Skin of body (tissue), 2 donors: ENCODE measurements around the gene GSE1. TPM values are rescaled to one million over a fixed set of nuclear protein-coding genes. Genes with fewer than 3 reads are reported as not detected.
A peak's percentile ranks its signal among the peaks of the same experiment; 100 is the strongest.

Experiments used
- DNase-seq: peaks from one replicate; lab custom pipeline; 2025; lab: John Stamatoyannopoulos, UW
- total RNA-seq: library from RNA; depleted of rRNA; stranded (reverse); fragments of >200 nt; gene quantifications from one replicate; pipeline ENCODE4 v1.2.3, GENCODE V29; 2014

GSE1 gene
- total RNA-seq, 1 donor from 2014 or later = 57.6 TPM

DNA sequence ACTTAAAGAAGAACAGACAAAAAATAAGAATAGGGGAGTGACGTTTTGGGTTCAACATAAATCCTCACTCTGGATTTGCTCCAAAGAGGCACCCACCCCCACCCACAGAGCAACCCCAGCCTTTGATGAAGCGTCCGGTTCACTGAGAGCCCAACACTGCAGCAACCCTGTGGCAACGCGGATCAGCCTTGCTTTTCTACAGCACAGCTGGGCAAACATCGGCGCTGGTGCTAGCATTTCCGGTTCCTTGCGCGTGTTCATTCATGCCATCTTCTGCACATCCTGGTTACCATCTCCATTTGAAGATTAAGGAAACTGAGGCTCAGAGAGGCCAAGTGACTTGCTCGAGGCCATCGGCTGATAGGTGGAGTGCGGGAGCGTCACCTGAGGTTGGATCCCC is 84.3 kb downstream of the GSE1 start:
- DNase-seq = no peak

GRCh38 chr16:85698459-85698891 is 85.4 kb downstream of the GSE1 start:
- no peak for DNase-seq

- DNase-seq = no peak
Observed at GRCh38 chr16:85698935-85699558, 85.9 kb downstream of the GSE1 start.

DNA sequence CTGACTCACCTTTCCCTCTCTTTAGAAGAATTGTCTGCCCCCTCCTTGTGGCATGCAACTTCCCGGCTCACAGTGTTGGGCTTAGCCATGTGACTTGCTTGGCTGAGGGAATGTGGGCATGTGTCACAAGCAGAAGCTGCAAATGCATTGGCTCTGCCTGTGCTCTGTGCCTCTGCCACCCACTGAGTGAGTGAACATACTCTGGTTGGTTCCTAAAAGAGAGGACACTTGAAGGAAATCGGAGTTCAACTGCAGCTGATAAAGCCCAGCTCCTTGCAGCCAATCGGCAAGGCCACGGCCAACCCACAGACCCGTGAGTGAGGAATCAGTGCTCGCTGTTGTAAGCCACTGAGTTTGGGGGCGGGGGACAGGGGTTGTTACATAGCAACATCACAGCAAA is 86.5 kb downstream of the GSE1 start:
- DNase-seq = no peak

- DNase-seq = no peak
Observed at GRCh38 chr16:85704011-85704410, 90.9 kb downstream of the GSE1 start.

DNA sequence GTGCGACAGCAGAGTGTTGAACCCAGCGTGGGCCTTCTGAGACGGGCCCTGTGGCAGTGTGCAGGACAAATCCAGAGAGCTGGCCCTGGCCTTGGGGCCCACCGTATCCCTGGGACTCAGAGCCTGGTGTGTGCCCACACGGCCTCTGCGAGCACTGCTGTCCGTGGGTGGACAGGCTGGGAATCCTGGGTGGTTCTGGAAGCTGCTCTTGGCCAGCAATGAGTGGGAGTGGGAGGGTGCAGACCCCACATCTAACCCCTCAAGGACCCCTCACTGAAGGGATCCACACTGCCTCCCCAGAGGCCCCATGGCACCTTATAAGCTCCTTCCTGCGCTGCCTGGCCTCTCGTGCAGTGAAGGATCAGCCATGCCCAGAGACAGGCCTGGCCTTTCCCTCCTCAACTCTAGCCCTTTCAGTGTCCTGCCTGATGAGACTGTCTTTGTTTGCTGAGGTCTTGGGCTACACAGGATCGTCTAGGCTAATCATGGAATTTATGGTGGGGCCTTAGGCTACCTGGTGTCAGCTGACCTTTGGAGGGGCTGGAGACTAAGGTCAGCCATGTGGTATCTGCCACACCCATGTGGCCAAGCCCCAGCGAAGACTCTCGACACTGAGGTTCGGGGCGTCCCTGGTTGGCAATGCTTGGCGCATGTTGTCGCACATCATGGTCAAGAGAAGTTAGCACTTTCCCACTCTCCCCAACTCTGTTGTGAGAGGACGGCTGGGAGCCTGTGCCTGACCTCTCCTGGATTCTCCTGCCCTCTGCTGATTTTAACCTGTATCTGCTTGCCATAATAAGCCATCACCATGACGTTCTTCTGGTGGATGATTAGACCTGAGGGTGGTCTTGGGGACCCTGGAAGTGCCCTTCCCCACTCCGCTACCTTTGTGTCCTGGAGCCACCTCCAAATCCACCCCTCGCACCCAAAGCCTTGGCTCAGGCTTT is 92.1 kb downstream of the GSE1 start:
- DNase-seq = no peak

GRCh38 chr16:85706449-85707034 is 93.4 kb downstream of the GSE1 start:
- no peak for DNase-seq

DNA sequence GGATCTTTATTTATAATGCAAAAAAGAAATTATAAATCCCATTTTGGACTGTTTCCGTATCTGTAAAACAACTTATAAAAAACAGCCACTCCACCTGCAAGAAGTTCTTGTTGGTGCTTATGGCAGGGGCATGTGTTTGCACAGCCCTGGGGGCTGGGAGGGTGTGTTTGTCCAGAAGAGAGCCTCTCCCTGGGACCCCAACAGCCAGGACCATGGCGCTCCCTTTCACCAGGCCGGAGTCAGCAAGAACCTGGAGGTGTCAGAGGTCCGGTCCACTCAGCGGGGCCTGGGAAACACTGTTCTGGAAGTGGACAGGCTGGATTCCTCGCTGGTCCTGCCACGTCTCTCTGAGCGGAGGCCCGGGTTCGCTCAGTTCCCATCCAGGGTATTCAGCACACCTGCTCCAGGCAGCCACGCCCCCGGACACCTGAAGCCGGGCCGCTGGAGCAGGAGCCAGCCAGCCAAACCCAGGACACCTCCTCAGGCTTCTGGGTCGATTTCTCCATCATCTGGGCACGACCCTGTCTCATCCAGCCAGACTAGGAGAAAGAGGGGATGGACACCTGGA is 94.5 kb downstream of the GSE1 start:
- no peak for DNase-seq

GRCh38 chr16:85708338-85708737 is 95.2 kb downstream of the GSE1 start:
- DNase-seq = no peak

- DNase-seq = no peak
Observed at GRCh38 chr16:85709766-85710585, 96.9 kb downstream of the GSE1 start.

GRCh38 chr16:85710732-85711131 is 97.6 kb downstream of the GSE1 start:
- DNase-seq = no peak

- no peak for DNase-seq
Observed at GRCh38 chr16:85711982-85712587, 99.0 kb downstream of the GSE1 start.

DNA sequence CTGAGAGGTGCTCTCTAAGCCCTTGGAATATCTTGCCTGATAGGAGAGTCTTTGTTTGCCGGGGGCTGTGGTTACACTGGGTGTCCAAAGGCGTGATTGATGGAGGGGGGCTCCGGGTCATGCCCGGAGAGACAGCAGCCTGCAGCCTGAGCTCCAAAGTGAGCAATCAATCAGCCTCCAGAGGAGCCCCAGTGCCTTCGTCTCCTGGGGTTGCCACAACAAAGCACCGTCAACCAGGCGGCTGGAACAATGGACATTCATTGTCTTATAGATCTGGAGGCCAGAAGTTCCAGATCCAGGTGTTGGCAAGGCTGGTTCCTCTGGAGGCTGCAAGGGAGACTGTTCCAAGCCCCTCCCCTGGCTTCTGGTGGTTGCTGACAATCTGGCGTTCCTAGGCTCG is 99.7 kb downstream of the GSE1 start:
- no peak for DNase-seq

DNA sequence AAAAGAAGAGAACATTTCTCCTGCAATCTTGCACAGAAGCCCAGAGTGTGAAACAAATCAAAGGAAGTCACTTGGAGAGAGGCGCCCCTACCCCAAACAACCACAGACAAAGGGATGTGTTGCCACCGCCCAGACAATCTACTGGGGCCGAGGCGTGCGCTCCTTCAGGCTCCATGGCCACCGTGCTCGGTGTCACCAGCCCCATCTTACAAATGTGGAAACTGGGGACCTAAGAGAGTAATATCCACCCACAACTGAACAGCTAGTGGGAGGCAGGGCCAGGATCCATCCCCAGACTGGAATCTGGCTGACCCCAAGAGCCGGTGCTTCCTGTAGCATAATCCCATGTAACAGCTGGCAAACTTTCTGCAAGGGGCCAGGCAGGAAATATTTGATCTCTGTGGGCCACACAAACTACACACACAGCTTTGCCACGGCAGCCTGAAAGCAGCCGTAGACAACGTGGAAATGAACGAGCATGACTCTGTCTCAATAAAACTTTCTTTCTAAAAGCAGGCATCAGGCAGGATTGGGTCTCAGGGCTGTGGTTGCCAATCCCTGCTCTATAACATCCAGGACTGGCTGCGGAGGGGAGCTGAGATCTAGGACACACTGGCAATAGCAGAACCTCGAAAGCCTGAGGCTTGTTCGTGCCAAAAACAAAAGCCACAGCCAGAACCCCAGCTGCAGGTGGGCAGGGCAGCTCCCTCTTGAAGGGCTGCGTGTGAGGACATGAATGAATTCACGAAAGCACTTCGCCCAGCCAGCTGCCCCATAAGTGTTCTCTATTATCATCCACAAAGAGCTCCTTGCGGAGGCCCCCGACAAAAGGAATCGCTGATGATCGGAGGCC is 102.3 kb downstream of the GSE1 start:
- no peak for DNase-seq

DNA sequence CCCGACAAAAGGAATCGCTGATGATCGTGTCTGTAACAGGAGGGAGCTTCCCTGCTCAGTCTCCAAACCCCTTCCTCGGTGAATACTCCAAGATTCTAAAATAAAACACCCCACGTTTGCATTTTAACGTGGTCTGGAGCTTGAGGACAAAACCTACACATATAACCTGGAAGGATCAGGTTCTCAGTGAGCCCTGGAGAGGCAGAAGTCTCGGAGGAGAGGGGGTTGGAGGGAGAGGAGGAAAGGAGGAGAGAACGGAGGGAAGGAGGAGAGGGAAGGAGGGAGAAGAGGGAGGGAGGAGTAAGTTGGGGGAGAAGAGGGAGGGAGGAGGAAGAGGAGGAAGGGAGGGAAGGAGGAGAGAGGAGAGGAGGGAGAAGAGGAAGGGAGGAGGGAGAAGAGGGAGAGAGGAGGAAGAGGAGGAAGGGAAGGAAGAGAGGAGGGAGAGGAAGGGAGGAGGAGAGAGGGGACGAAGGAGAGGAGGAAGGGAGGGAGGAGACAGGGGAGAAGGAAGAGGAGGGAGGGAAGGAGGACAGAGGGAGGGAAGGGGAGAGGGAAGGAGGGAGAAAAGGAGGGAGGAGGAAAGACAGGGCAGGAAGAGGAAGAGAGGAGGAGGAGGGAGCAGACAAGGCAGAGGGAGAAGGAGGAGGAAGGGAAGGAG is 103.0 kb downstream of the GSE1 start:
- DNase-seq = no peak

GRCh38 chr16:85716680-85717038 is 103.5 kb downstream of the GSE1 start:
- no peak for DNase-seq

DNA sequence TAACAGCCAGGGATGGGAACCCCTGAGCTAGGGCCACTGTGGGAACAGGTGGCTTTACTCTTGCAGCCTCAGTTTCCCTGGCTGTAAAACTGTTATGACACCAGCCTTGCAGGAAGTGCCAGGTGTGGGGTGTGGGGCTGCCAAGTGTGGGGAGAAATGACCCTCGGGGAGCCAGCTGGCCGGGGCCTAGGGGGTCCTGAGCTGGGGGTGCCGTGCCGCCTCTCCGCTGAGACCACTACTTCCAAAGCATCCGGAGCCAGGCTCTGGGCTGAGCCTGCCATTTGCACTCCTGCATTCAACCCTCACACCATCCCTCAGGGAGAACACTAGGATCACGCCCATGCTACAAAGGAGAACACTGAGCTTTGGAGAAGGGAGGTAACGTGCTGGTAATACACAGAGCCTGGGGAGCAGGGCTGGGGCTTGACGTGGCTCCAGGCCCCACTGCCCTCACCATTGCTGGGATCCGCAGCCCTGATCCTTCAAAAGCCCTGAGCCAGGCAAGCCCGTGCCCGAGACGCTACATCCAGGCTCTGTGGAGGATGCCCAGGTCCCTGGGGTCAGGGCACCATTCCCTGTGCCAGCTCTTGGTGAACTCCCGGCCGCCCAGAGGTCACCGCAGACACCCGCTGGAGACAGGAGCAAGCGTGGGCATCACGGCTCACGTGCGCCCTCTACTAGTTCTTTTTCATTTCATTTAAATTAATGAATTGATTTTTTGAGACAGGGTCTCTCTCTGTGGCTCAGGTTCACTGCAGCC is 104.5 kb downstream of the GSE1 start:
- DNase-seq = peak; percentile 22

DNA sequence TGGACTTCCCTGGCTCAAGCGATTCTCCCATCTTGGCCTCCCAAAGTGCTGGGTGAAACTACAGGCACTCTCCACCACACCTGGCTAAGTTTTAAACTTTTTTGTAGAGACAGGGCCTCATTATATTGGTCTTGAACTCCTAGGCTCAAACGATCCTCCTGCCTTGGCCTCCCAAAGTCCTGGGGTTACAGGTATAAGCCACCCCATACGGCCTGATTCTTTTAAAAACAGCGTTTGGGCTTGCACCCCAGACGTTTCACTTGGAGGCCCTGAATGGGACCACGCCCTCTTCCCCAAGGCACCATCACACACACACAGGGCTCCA is 105.0 kb downstream of the GSE1 start:
- DNase-seq = no peak

- DNase-seq = no peak
Observed at GRCh38 chr16:85718682-85719081, 105.6 kb downstream of the GSE1 start.
